ENCODE data around the gene PTPRQ.

DNA sequence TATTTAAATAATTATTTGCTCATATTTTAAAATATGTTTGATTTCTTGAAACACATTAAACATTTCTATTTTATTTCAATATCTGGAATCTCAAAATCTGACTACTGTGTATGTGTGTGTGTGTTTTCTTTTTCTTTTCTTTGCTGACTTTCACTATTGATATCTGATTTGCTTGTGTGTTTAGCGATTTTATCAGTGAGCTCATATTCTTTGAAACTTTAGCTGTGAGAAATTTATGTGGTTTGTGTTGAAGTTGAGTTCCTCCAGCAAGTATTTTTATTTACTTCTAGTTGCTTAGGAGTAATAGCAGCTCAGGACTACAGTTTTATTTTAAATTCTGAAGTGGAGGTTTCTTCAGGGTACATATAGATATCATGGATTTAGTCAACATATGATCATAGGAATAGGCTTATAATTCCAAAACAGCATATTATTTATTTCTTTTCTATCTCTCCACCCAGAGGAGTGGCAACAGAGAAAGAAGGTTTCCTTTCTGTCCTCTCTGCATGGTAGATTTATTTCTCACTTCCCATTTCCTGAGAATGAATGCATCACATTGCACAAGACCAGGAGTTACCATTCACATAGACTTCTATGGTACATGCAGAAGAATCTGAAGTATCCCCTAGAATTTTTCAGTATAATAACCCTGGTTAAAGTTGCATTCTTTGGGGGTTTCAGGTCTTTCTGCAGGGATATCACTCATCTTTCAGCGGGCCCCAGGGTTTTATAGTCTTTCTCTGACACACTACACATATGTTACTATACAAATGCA, 60.5 kb downstream of the PTPRQ start:
- no peak for TF ChIP-seq EZH2 (IDR thresholded peaks at IDR 0.05; ENCODE audit: insufficient read depth, poor library complexity, severe bottlenecking)
- no peak for TF ChIP-seq EZH2phosphoT487 (IDR thresholded peaks at IDR 0.05; ENCODE audit: insufficient read depth, low read depth)

Data from GM23248 (cell line).